HepG2 (cell line): ENCODE results near the gene CACNA2D1. TPM values are rescaled to one million over a fixed set of nuclear protein-coding genes. Genes with fewer than 3 reads are reported as not detected.

ENCODE experiments used
- ATAC-seq: fragments of 200-7000 bp; cut with Tn5 transposase; 3 replicates; pipeline ENCODE4 v1.9.1; 2020; ENCODE audit warnings: mild to moderate bottlenecking, moderate library complexity
- BruUV-seq: library from RNA; stranded (reverse); fragments of 400-500 nt; replicated peaks from 2 replicates; lab custom pipeline; 2021; lab: Mats Ljungman, UMichigan
- CTCF ChIA-PET: fragments of 300-600 bp; formaldehyde crosslinking; extraction: SDS; loops from one replicate; lab custom pipeline; 2021; ENCODE audit warnings: low total read pairs, inconsistent platforms, low intra/inter-chr PET ratio; lab: Yijun Ruan, JAX
- POLR2A ChIA-PET: fragments of 350-600 bp; sonication (Branson Sonifier 250); formaldehyde crosslinking; loops from one replicate; lab custom pipeline; 2020; ENCODE audit warnings: antibody characterized with exemption, inconsistent platforms; lab: Yijun Ruan, JAX
- DNase-seq: peaks from one replicate; pipeline ENCODE4 v3.0.0-alpha.2; 2015; ENCODE audit warnings: low spot score
- FAIRE-seq: peaks from 3 replicates; lab custom pipeline; 2011; peaks lifted over from hg19 to GRCh38; lab: Jason Lieb, UNC
- H2AFZ ChIP-seq: one replicate; pipeline ENCODE4 v1.6.1; 2011; ENCODE audit warnings: low read length, inconsistent platforms
- H3K27ac ChIP-seq: fragments of 300-600 bp; 3 replicates; pipeline ENCODE4 v1.8.0; 2011; ENCODE audit warnings: mixed run types, mild to moderate bottlenecking, mixed read lengths, low read length, inconsistent platforms; ENCODE audit not compliant: insufficient read depth; ENCODE audit errors: extremely low read length
- H3K27me3 ChIP-seq, 2 experiments: fragments of 200-600 bp in 1 of 2; 2 replicates in 1 of 2; 3 replicates in 1 of 2; pipeline versions ENCODE4 v1.6.0 to v1.8.0; 2011; ENCODE audit warnings: low read length in 2 of 2, mild to moderate bottlenecking in 2 of 2, moderate library complexity in 2 of 2, inconsistent platforms in 1 of 2; ENCODE audit not compliant: insufficient read depth in 2 of 2, control insufficient read depth in 1 of 2
- H3K36me3 ChIP-seq, 2 experiments: fragments of 200-600 bp in 1 of 2; replicated peaks in 1 of 2; 2 replicates in 1 of 2; 3 replicates in 1 of 2; pipeline versions ENCODE4 v1.5.1 to v1.8.0; 2011; ENCODE audit warnings: low read length in 2 of 2, inconsistent platforms in 1 of 2; ENCODE audit not compliant: insufficient read depth in 2 of 2, control insufficient read depth in 1 of 2
- H3K4me1 ChIP-seq: 2 replicates; pipeline ENCODE4 v1.5.1; 2012; ENCODE audit warnings: low read length, inconsistent platforms; ENCODE audit not compliant: insufficient read depth
- H3K4me2 ChIP-seq: 2 replicates; pipeline ENCODE4 v1.6.0; 2011; ENCODE audit warnings: low read depth, low read length, inconsistent platforms
- H3K4me3 ChIP-seq, 3 experiments: fragments of 200-600 bp in 1 of 3; sonication (generic), shearing (Covaris generic) in 1 of 3; replicated peaks in 1 of 3; 2 replicates each; pipeline ENCODE4 v1.5.1; 2011 to 2016; ENCODE audit warnings: low read length in 3 of 3, inconsistent platforms in 2 of 3, low read depth in 2 of 3, mild to moderate bottlenecking in 2 of 3, control low read depth in 1 of 3, mixed read lengths in 1 of 3; ENCODE audit not compliant: insufficient read depth in 1 of 3
- H3K79me2 ChIP-seq: one replicate; pipeline ENCODE4 v1.6.1; 2011; ENCODE audit warnings: low read length, inconsistent platforms; ENCODE audit not compliant: insufficient read depth
- H3K9ac ChIP-seq: 2 replicates; pipeline ENCODE4 v1.6.0; 2011; ENCODE audit warnings: mild to moderate bottlenecking, low read depth, low read length, inconsistent platforms; ENCODE audit not compliant: insufficient read depth
- H3K9me3 ChIP-seq: 2 replicates; pipeline ENCODE4 v1.5.1; 2012; ENCODE audit warnings: mild to moderate bottlenecking, low read length
- H4K20me1 ChIP-seq: 2 replicates; pipeline ENCODE4 v1.6.0; 2011; ENCODE audit warnings: inconsistent platforms, mild to moderate bottlenecking, low read length, moderate library complexity; ENCODE audit not compliant: insufficient read depth
- CAMTA2 ChIP-seq: sonication (generic); formaldehyde crosslinking; IDR thresholded peaks from 2 replicates; pipeline ENCODE4 v1.4.0; 2020; ENCODE audit warnings: mild to moderate bottlenecking, missing genetic modification reagents, borderline replicate concordance
- IRF2 ChIP-seq: IDR thresholded peaks from 2 replicates; pipeline ENCODE4 v1.6.1; 2018; ENCODE audit warnings: missing genetic modification reagents, missing compliant biosample characterization
- KLF12 ChIP-seq: sonication (generic); formaldehyde crosslinking; IDR thresholded peaks from 2 replicates; pipeline ENCODE4 v1.4.0; 2020; ENCODE audit warnings: missing genetic modification reagents, borderline replicate concordance
- MAFF ChIP-seq: IDR thresholded peaks from 2 replicates; pipeline ENCODE4 v1.6.1; 2011; ENCODE audit warnings: low read depth, low read length, improper control_type of control experiment
- MAFK ChIP-seq, 2 experiments: IDR thresholded peaks in 1 of 2; conservative IDR thresholded peaks in 1 of 2; 2 replicates each; pipeline ENCODE4 v1.6.1; 2011; ENCODE audit warnings: improper control_type of control experiment in 2 of 2, low read length in 2 of 2
- MLLT10 ChIP-seq: sonication (generic); formaldehyde crosslinking; IDR thresholded peaks from 2 replicates; pipeline ENCODE4 v1.4.0; 2020; ENCODE audit warnings: missing genetic modification reagents
- MYPOP ChIP-seq: sonication (generic); formaldehyde crosslinking; IDR thresholded peaks from 2 replicates; pipeline ENCODE4 v1.8.1; 2023; ENCODE audit warnings: mild to moderate bottlenecking, moderate library complexity, missing genetic modification reagents
- PPARG ChIP-seq: conservative IDR thresholded peaks from 2 replicates; pipeline ENCODE4 v1.6.1; 2016; ENCODE audit warnings: missing biosample characterization, missing genetic modification reagents
- REPIN1 ChIP-seq: sonication (generic); formaldehyde crosslinking; IDR thresholded peaks from 2 replicates; pipeline ENCODE4 v1.8.0; 2022; ENCODE audit warnings: missing genetic modification reagents, low read depth, mild to moderate bottlenecking, borderline replicate concordance
- REXO4 ChIP-seq: sonication (generic); formaldehyde crosslinking; IDR thresholded peaks from 2 replicates; pipeline ENCODE4 v1.8.0; 2022; ENCODE audit warnings: missing genetic modification reagents, mild to moderate bottlenecking, borderline replicate concordance
- SETDB1 ChIP-seq: sonication (generic); formaldehyde crosslinking; IDR thresholded peaks from 2 replicates; pipeline ENCODE4 v1.5.1; 2020; ENCODE audit warnings: missing genetic modification reagents, mild to moderate bottlenecking, borderline replicate concordance
- SMAD9 ChIP-seq: sonication (generic); formaldehyde crosslinking; IDR thresholded peaks from 2 replicates; pipeline ENCODE4 v1.5.1; 2020; ENCODE audit warnings: mild to moderate bottlenecking, missing genetic modification reagents
- TFDP2 ChIP-seq: sonication (generic); formaldehyde crosslinking; IDR thresholded peaks from 2 replicates; pipeline ENCODE4 v1.4.0; 2020; ENCODE audit warnings: missing genetic modification reagents
- ZNF563 ChIP-seq: sonication (generic); formaldehyde crosslinking; IDR thresholded peaks from 2 replicates; pipeline ENCODE4 v1.8.0; 2022; ENCODE audit warnings: mild to moderate bottlenecking, moderate library complexity, missing genetic modification reagents
- WGBS: methylation state at CpG from one replicate; pipeline ENCODE4 v1.1.6; 2017; ENCODE audit warnings: low lambda C conversion rate; 5-methylcytosine and 5-hydroxymethylcytosine counted together
- in situ Hi-C: cut with HindIII; loops from 2 replicates; pipeline ENCODE4 v1.10.0; 2017; ENCODE audit warnings: low pct_unique_long_range_greater_than_20kb; ENCODE audit not compliant: extremely low pct_ligation_motif_present
- intact Hi-C: fragments of 100-400 bp; cut with micrococcal nuclease; formaldehyde crosslinking; loops from one replicate; pipeline ENCODE4 v1.10.0; 2022; ENCODE audit not compliant: unreplicated experiment
- polyA plus RNA-seq, 8 experiments: library from polyadenylated mRNA; depleted of rRNA in 3 of 8; stranded (reverse) in 7 of 8; unstranded in 1 of 8; fragments of >200 nt; fragmentation: Illumina TruSeq in 4 of 8; extraction: Trizol in 4 of 8; gene quantifications; 2 replicates each; pipeline versions ENCODE4 v1.2.1 to v1.2.3, GENCODE V29; 2011 to 2016; ENCODE audit warnings: low read depth in 4 of 8, missing spikeins in 1 of 8, mixed read lengths in 1 of 8; ENCODE audit not compliant: insufficient read depth in 1 of 8
- total RNA-seq, 5 experiments: library from RNA; depleted of rRNA; stranded (reverse); fragments of >200 nt; fragmentation: Illumina TruSeq; extraction: Trizol; gene quantifications; 2 replicates each; pipeline ENCODE4 v1.2.3, GENCODE V29; 2016; ENCODE audit warnings: low read depth in 1 of 5
- TF ChIP-seq, protein P1 (sequence below): sonication (generic); formaldehyde crosslinking; IDR thresholded peaks from 2 replicates; pipeline ENCODE4 v1.4.0; 2020; ENCODE audit warnings: missing genetic modification reagents

Gene CACNA2D1
- total and polyA plus RNA-seq, 2 of the 13 experiments (the other 11 are each of a cell fraction or from before 2014, with no cell fraction given), result not detected

DNA sequence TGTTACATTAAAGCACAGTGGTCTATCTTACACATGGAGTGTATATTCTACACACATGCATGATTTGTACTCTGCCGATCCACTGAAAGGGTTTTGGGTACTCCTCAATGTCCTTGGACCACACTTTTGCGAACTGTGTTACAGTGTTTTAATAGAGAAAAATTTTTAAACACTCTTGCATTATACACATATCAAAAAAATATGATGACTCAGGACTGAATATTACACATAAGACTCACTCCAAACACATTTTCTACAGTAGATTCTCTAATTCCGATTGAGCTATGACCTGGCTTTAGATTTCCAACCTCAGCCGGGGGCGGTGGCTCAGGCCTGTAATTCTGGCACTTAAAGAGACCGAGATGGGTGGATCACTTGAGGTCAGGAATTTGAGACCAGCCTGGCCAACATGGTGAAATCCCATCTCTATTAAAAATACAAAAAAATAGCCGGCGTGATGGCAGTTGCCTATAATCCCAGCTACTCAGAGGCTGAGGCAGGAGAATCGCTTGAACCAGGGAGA lies 222.4 kb downstream of the CACNA2D1 start:
- H3K27me3 ChIP-seq, result no peaks in the 10 kb centered on the region
- no peak for ATAC-seq
- H3K27ac ChIP-seq, result no peak overlapping the region
- no peaks in the 10 kb centered on the region for H4K20me1 ChIP-seq
- BruUV-seq, result no TSS peak
- TF ChIP-seq MAFF, result peak; percentile 52; the same call in 1 of the 2 replicates
- no peak for TF ChIP-seq MLLT10 (CRISPR knock-in tag)
- peak in 1 of 2 experiments; percentile 66; a peak in 1 of 4 replicates for TF ChIP-seq MAFK (conservative IDR thresholded peaks at IDR 0.05 in 1 of 2, IDR thresholded peaks at IDR 0.05 in 1 of 2; ENCODE audit: low read length in 2 of 2)
- TF ChIP-seq, all 625 proteins: peak for 2
- H3K9me3 ChIP-seq, result no peaks in the 10 kb centered on the region
- no peaks in the 10 kb centered on the region for H3K36me3 ChIP-seq
- H3K79me2 ChIP-seq, result no peaks in the 10 kb centered on the region
- 9% methylated on average over 9 of the region's 9 CpGs for WGBS
- ChIA-PET POLR2A (no interaction called here), CTCF (no interaction called here)
- FAIRE-seq (no peak), DNase-seq (no peak)
- H3K4me1 ChIP-seq, result no peaks in the 10 kb centered on the region
- in situ Hi-C loops, result no loop called here
- intact Hi-C loops, result no loop called here
- no peak overlapping the region for H2AFZ ChIP-seq
- no peak overlapping the region for H3K9ac ChIP-seq
- H3K4me3 ChIP-seq, result no peak overlapping the region
- no peak overlapping the region for H3K4me2 ChIP-seq

DNA sequence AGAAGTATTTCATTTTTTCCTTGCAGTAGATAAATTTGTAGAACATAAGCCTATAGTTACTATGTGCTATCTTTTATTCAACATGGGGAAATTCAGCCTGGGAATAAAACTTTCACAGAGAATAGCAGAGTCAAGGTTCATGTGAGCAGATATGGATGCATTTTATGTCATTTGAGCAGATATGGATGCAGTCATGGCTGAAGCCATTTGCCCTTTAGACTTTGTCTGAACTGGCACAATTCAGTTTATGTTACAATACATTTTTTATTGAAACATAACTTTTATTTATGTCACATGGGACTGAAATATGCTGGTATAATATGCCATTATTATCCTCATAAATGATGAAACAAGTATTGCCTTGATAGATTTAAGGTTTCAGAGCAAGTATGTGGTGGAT lies 231.1 kb downstream of the CACNA2D1 start:
- H3K9ac ChIP-seq, result no peak overlapping the region
- in situ Hi-C loops, result no loop called here
- no peak for FAIRE-seq
- ChIA-PET CTCF (no interaction called here), POLR2A (no interaction called here)
- H3K4me1 ChIP-seq, result no peaks in the 10 kb centered on the region
- no peaks in the 10 kb centered on the region; a peak in 1 of 5 replicates for H3K27me3 ChIP-seq
- no peak for DNase-seq
- no peak overlapping the region for H3K27ac ChIP-seq
- no peak overlapping the region for H2AFZ ChIP-seq
- no peaks in the 10 kb centered on the region for H3K79me2 ChIP-seq
- no peaks in the 10 kb centered on the region for H3K36me3 ChIP-seq
- H4K20me1 ChIP-seq, result no peaks in the 10 kb centered on the region
- ATAC-seq, result no peak
- intact Hi-C loops, result no loop called here
- no TSS peak for BruUV-seq
- H3K9me3 ChIP-seq, result peaks cover 5% of the 10 kb centered on the region; the same call in 1 of the 2 replicates
- no peak overlapping the region for H3K4me2 ChIP-seq
- no peak overlapping the region for H3K4me3 ChIP-seq
- no peak for TF ChIP-seq ZNF563 (CRISPR knock-in tag)
- no peak for TF ChIP-seq REXO4 (CRISPR knock-in tag)
- no peak for TF ChIP-seq PPARG (CRISPR knock-in tag)
- no peak for TF ChIP-seq MYPOP
- TF ChIP-seq, protein P1, sequence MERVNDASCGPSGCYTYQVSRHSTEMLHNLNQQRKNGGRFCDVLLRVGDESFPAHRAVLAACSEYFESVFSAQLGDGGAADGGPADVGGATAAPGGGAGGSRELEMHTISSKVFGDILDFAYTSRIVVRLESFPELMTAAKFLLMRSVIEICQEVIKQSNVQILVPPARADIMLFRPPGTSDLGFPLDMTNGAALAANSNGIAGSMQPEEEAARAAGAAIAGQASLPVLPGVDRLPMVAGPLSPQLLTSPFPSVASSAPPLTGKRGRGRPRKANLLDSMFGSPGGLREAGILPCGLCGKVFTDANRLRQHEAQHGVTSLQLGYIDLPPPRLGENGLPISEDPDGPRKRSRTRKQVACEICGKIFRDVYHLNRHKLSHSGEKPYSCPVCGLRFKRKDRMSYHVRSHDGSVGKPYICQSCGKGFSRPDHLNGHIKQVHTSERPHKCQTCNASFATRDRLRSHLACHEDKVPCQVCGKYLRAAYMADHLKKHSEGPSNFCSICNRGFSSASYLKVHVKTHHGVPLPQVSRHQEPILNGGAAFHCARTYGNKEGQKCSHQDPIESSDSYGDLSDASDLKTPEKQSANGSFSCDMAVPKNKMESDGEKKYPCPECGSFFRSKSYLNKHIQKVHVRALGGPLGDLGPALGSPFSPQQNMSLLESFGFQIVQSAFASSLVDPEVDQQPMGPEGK, result no peak
- no peak for TF ChIP-seq KLF12
- TF ChIP-seq IRF2 (CRISPR knock-in tag), result no peak
- TF ChIP-seq REPIN1 (CRISPR knock-in tag), result no peak
- no peak for TF ChIP-seq SETDB1 (CRISPR knock-in tag)
- no peak for TF ChIP-seq TFDP2 (CRISPR knock-in tag)
- no peak for TF ChIP-seq CAMTA2 (CRISPR knock-in tag)
- no peak for TF ChIP-seq SMAD9 (CRISPR knock-in tag)
